HEK293 (cell line): Measurements from ENCODE around the gene PTPMT1.
A peak's percentile ranks its signal among the peaks of the same experiment; 100 is the strongest.

Experiments
- CTCF ChIA-PET: fragments of 350-600 bp; formaldehyde crosslinking; extraction: SDS; loops from one replicate; lab custom pipeline; 2021; ENCODE audit warnings: antibody characterized with exemption; lab: Yijun Ruan, JAX
- POLR2A ChIA-PET: fragments of 300-600 bp; formaldehyde crosslinking; extraction: SDS; loops from one replicate; lab custom pipeline; 2020; ENCODE audit warnings: antibody characterized with exemption, inconsistent platforms; lab: Yijun Ruan, JAX
- H3K27ac ChIP-seq: fragments of 200-500 bp; sonication (Bioruptor generic); 2 replicates; pipeline ENCODE4 v1.5.1; 2014; ENCODE audit warnings: low read depth, low read length, control low read depth, inconsistent platforms; ENCODE audit errors: extremely low read depth
- H3K36me3 ChIP-seq, 2 experiments: fragments of 200-500 bp in 1 of 2; sonication (Bioruptor generic) in 1 of 2; 1 replicate in 1 of 2; 2 replicates in 1 of 2; pipeline ENCODE4 v1.5.1; 2014 to 2017; ENCODE audit warnings: inconsistent platforms in 2 of 2, low read length in 2 of 2; ENCODE audit not compliant: control insufficient read depth in 2 of 2, insufficient read depth in 1 of 2
- H3K4me1 ChIP-seq: fragments of 200-500 bp; sonication (Bioruptor generic); 2 replicates; pipeline ENCODE4 v1.5.1; 2014; ENCODE audit warnings: mild to moderate bottlenecking, low read length, inconsistent platforms; ENCODE audit not compliant: control insufficient read depth, insufficient read depth
- H3K4me3 ChIP-seq: 2 replicates; pipeline ENCODE4 v1.5.1; 2011; ENCODE audit warnings: low read depth, mild to moderate bottlenecking, control low read depth, low read length, moderate library complexity
- H3K9me3 ChIP-seq: fragments of 200-500 bp; sonication (Bioruptor generic); 2 replicates; pipeline ENCODE4 v1.5.1; 2014; ENCODE audit warnings: low read depth, low read length, inconsistent platforms; ENCODE audit not compliant: control insufficient read depth, insufficient read depth
- HOXA7 ChIP-seq: sonication (generic); formaldehyde crosslinking; IDR thresholded peaks from 2 replicates; pipeline ENCODE4 v1.8.1; 2022; ENCODE audit warnings: missing genetic modification reagents, borderline replicate concordance
- PRDM6 ChIP-seq: fragments of 450-650 bp; formaldehyde crosslinking; IDR thresholded peaks from 2 replicates; pipeline ENCODE4 v1.5.1; 2017; ENCODE audit warnings: missing biosample characterization, missing genetic modification characterization
- ZBTB48 ChIP-seq: fragments of 450-650 bp; formaldehyde crosslinking; IDR thresholded peaks from 2 replicates; pipeline ENCODE4 v1.5.1; 2016; ENCODE audit warnings: missing biosample characterization, missing genetic modification characterization
- ZBTB49 ChIP-seq: fragments of 450-650 bp; formaldehyde crosslinking; IDR thresholded peaks from 2 replicates; pipeline ENCODE4 v1.5.1; 2016; ENCODE audit warnings: missing biosample characterization, missing genetic modification characterization, low read depth
- ZFP37 ChIP-seq: fragments of 450-650 bp; formaldehyde crosslinking; IDR thresholded peaks from 2 replicates; pipeline ENCODE4 v1.5.1; 2016; ENCODE audit warnings: missing biosample characterization, missing genetic modification characterization
- ZNF10 ChIP-seq: fragments of 450-650 bp; formaldehyde crosslinking; IDR thresholded peaks from 2 replicates; pipeline ENCODE4 v1.5.1; 2017; ENCODE audit warnings: missing biosample characterization, missing genetic modification characterization
- ZNF155 ChIP-seq: fragments of 450-650 bp; formaldehyde crosslinking; IDR thresholded peaks from 2 replicates; pipeline ENCODE4 v1.5.1; 2016; ENCODE audit warnings: missing biosample characterization, missing genetic modification characterization
- ZNF184 ChIP-seq: fragments of 450-650 bp; IDR thresholded peaks from 2 replicates; pipeline ENCODE4 v1.5.1; 2018; ENCODE audit warnings: missing biosample characterization, mild to moderate bottlenecking, missing genetic modification characterization
- ZNF23 ChIP-seq: fragments of 450-650 bp; formaldehyde crosslinking; IDR thresholded peaks from 2 replicates; pipeline ENCODE4 v1.5.1; 2016; ENCODE audit warnings: missing biosample characterization, missing genetic modification characterization, borderline replicate concordance
- ZNF266 ChIP-seq: fragments of 450-650 bp; formaldehyde crosslinking; IDR thresholded peaks from 2 replicates; pipeline ENCODE4 v1.5.1; 2016; ENCODE audit warnings: missing biosample characterization, missing genetic modification characterization, low read depth
- ZNF362 ChIP-seq: fragments of 450-650 bp; formaldehyde crosslinking; IDR thresholded peaks from 2 replicates; pipeline ENCODE4 v1.5.1; 2016; ENCODE audit warnings: missing biosample characterization, missing genetic modification characterization
- ZNF423 ChIP-seq: fragments of 450-650 bp; formaldehyde crosslinking; IDR thresholded peaks from 2 replicates; pipeline ENCODE4 v1.5.1; 2016; ENCODE audit warnings: missing biosample characterization, missing genetic modification characterization
- ZNF513 ChIP-seq: fragments of 450-650 bp; IDR thresholded peaks from 2 replicates; pipeline ENCODE4 v1.5.1; 2018; ENCODE audit warnings: missing biosample characterization, missing genetic modification characterization
- ZNF549 ChIP-seq: fragments of 450-650 bp; IDR thresholded peaks from 2 replicates; pipeline ENCODE4 v1.5.1; 2018; ENCODE audit warnings: missing biosample characterization, missing genetic modification characterization, mild to moderate bottlenecking, inconsistent platforms, moderate library complexity
- ZNF600 ChIP-seq: fragments of 450-650 bp; formaldehyde crosslinking; IDR thresholded peaks from 2 replicates; pipeline ENCODE4 v1.5.1; 2016; ENCODE audit warnings: missing biosample characterization, missing genetic modification characterization
- ZNF704 ChIP-seq: fragments of 450-650 bp; formaldehyde crosslinking; IDR thresholded peaks from 2 replicates; pipeline ENCODE4 v1.5.1; 2016; ENCODE audit warnings: missing biosample characterization, missing genetic modification characterization
- ZNF777 ChIP-seq: fragments of 450-650 bp; formaldehyde crosslinking; IDR thresholded peaks from 2 replicates; pipeline ENCODE4 v1.5.1; 2017; ENCODE audit warnings: missing biosample characterization, missing genetic modification characterization, borderline replicate concordance
- ZXDB ChIP-seq: fragments of 450-650 bp; formaldehyde crosslinking; IDR thresholded peaks from 2 replicates; pipeline ENCODE4 v1.5.1; 2016; ENCODE audit warnings: missing biosample characterization, missing genetic modification characterization

The PTPMT1 gene

GRCh38 chr11:47516984-47517853 lies 48.2 kb upstream of the PTPMT1 start:
- Histone ChIP-seq H3K27ac (no peak overlapping the region), H3K4me3 (no peak overlapping the region), H3K9me3 (no peaks in the 10 kb centered on the region), H3K4me1 (peaks cover 20% of the 10 kb centered on the region), H3K36me3 (no peaks in the 10 kb centered on the region)
- CTCF ChIA-PET, result interaction anchor here (0.7 to 1.7 kb wide), 2 partner anchors 24 to 36 kb away, joined by 3 to 4 read pairs; no protein-coding TSS in a partner anchor
- POLR2A ChIA-PET, result interaction anchor here (1.4 kb wide), 1 partner anchor 35 kb away, joined by 4 read pairs; no protein-coding TSS in a partner anchor
- TF ChIP-seq ZNF777 (tag by site-specific recombination) (no peak), ZNF362 (tag by site-specific recombination) (peak; percentile 64; the same call in 1 of the 2 replicates)
- TF ChIP-seq, all 188 proteins: peak for 1

- Histone ChIP-seq H3K36me3 (no peaks in the 10 kb centered on the region), H3K4me1 (peaks cover 17% of the 10 kb centered on the region)
- POLR2A ChIA-PET, result interaction anchor here (1.4 kb wide), 1 partner anchor 33 kb away, joined by 4 read pairs; no protein-coding TSS in a partner anchor
- TF ChIP-seq ZNF23 (tag by site-specific recombination) (no peak), ZNF549 (tag by site-specific recombination) (no peak), PRDM6 (tag by site-specific recombination) (peak; percentile 12; the same call in 1 of the 2 replicates), ZBTB48 (peak; percentile 46; the same call in 1 of the 2 replicates)
- TF ChIP-seq, all 188 proteins: peak for 2
- Histone ChIP-seq H3K27ac (peak overlapping the region; percentile 17; the same call in 1 of the 2 replicates), H3K9me3 (no peaks in the 10 kb centered on the region), H3K4me3 (no peak overlapping the region)
- CTCF ChIA-PET, result interaction anchor here (1.0 to 1.7 kb wide), 2 partner anchors 21 to 35 kb away, joined by 3 to 4 read pairs; no protein-coding TSS in a partner anchor
Observed at GRCh38 chr11:47518212-47518964, 47.0 kb upstream of the PTPMT1 start.

- Histone ChIP-seq H3K27ac (peak overlapping the region; percentile 27), H3K36me3 (no peaks in the 10 kb centered on the region; a peak in 1 of 3 replicates), H3K4me1 (peaks cover 18% of the 10 kb centered on the region), H3K4me3 (no peak overlapping the region), H3K9me3 (no peaks in the 10 kb centered on the region)
- ChIA-PET POLR2A (no interaction called here), CTCF (interaction anchor here (1.0 to 1.6 kb wide), 3 partner anchors 14 to 28 kb away, joined by 3 read pairs; no protein-coding TSS in a partner anchor)
- TF ChIP-seq ZNF600 (tag by site-specific recombination), result peak; percentile 91
- TF ChIP-seq ZNF423 (tag by site-specific recombination), result no peak
- no peak for TF ChIP-seq ZXDB (tag by site-specific recombination)
- no peak for TF ChIP-seq ZNF513
- TF ChIP-seq ZNF155 (tag by site-specific recombination), result no peak
- no peak for TF ChIP-seq HOXA7 (CRISPR knock-in tag)
- no peak for TF ChIP-seq ZBTB49
- TF ChIP-seq ZNF10, result no peak
- TF ChIP-seq ZFP37 (tag by site-specific recombination), result peak; percentile 28; the same call in 1 of the 2 replicates
- TF ChIP-seq ZNF704, result no peak
- no peak for TF ChIP-seq ZNF184
- TF ChIP-seq ZNF266 (tag by site-specific recombination), result no peak
- TF ChIP-seq ZBTB48, result no peak
Observed at GRCh38 chr11:47523490-47524225, 41.7 kb upstream of the PTPMT1 start.
